Measurements from ENCODE around the gene FES. TPM values are rescaled to one million over a fixed set of nuclear protein-coding genes. Genes with fewer than 3 reads are reported as not detected.

FES gene
- total and polyA plus RNA-seq, 10 of the 15 experiments (the other 5 are each of a cell fraction or from before 2014, with no cell fraction given), result 0.07 to 23.9 (median 9.9) TPM

GRCh38 chr15:90902040-90902839, 17.9 kb downstream of the FES start (continued):
- TF ChIP-seq ZBED1 (IDR thresholded peaks at IDR 0.05; ENCODE audit: borderline replicate concordance), result no peak
- TF ChIP-seq ZSCAN29 (IDR thresholded peaks at IDR 0.05), result 0 out of 2 replicates have a peak, but pooled peaks have one; percentile 33
- no peak for TF ChIP-seq SMAD5 (IDR thresholded peaks at IDR 0.05; ENCODE audit: low read depth)
- no peak for TF ChIP-seq SIX5 (IDR thresholded peaks at IDR 0.05; ENCODE audit: low read depth, low read length, severe bottlenecking)
- TF ChIP-seq STAT1 (conservative IDR thresholded peaks at IDR 0.05), result 0 out of 2 replicates have a peak, but pooled peaks have one; percentile 41
- TF ChIP-seq CBX5 (IDR thresholded peaks at IDR 0.05; ENCODE audit: low read depth), result 0 out of 2 replicates have a peak, but pooled peaks have one; percentile 26
- no peak for TF ChIP-seq STAT3 (IDR thresholded peaks at IDR 0.05; ENCODE audit: low read depth, low read length)
- no peak for TF ChIP-seq RFX5 (IDR thresholded peaks at IDR 0.05; ENCODE audit: low read depth, low read length)
- no peak for TF ChIP-seq ZNF622 (IDR thresholded peaks at IDR 0.05)
- TF ChIP-seq CREB1 (IDR thresholded peaks at IDR 0.05; ENCODE audit: low read depth), result peak; percentile 35; the same call in 1 of the 2 replicates
- TF ChIP-seq TCF12 (IDR thresholded peaks at IDR 0.05; ENCODE audit: low read depth, low read length), result peak; percentile 78
- peak; percentile 42 for TF ChIP-seq RELA (IDR thresholded peaks at IDR 0.05; ENCODE audit: borderline replicate concordance, partially characterized antibody)
- TF ChIP-seq ATF2 (IDR thresholded peaks at IDR 0.05; ENCODE audit: low read length), result no peak
- TF ChIP-seq IKZF2 (IDR thresholded peaks at IDR 0.05), result peak; percentile 29 to 41; a peak in 3 of 4 replicates
- peak in 1 of 2 experiments; percentile 52; a peak in 1 of 4 replicates for TF ChIP-seq BHLHE40 (IDR thresholded peaks at IDR 0.05; ENCODE audit: borderline replicate concordance in 1 of 2, low read depth in 2 of 2, low read length in 1 of 2)
- peak; percentile 34; the same call in 1 of the 2 replicates for TF ChIP-seq TAF1 (IDR thresholded peaks at IDR 0.05; ENCODE audit: borderline replicate concordance, low read depth, low read length)
- TF ChIP-seq NR2F1 (conservative IDR thresholded peaks at IDR 0.05), result peak; percentile 31
- peak; percentile 45; the same call in 1 of the 2 replicates for TF ChIP-seq RAD21 (IDR thresholded peaks at IDR 0.05; ENCODE audit: insufficient read depth, low read depth, low read length)
- no peak for TF ChIP-seq BMI1 (IDR thresholded peaks at IDR 0.05; ENCODE audit: borderline replicate concordance)
- peak; percentile 62 for TF ChIP-seq DPF2 (IDR thresholded peaks at IDR 0.05)
- TF ChIP-seq POLR2A (IDR thresholded peaks at IDR 0.05; ENCODE audit: low read depth, low read length), result peak; percentile 75
- no peak for TF ChIP-seq KAT2A (conservative IDR thresholded peaks at IDR 0.05; ENCODE audit: control insufficient read depth, low read depth, low read length)
- peak; percentile 59; the same call in 1 of the 2 replicates for TF ChIP-seq MLLT1 (IDR thresholded peaks at IDR 0.05)
- no peak for TF ChIP-seq BCLAF1 (IDR thresholded peaks at IDR 0.05)
- peak; percentile 67; the same call in 1 of the 2 replicates for TF ChIP-seq SMC3 (IDR thresholded peaks at IDR 0.05; ENCODE audit: borderline replicate concordance, low read length)
- TF ChIP-seq HCFC1 (IDR thresholded peaks at IDR 0.05; ENCODE audit: low read length), result no peak; the same call in 1 of the 2 replicates

Measured in GM12878 (cell line).